H1 (cell line): Measurements from ENCODE around the gene XPNPEP1. TPM values are rescaled to one million over a fixed set of nuclear protein-coding genes. Genes with fewer than 3 reads are reported as not detected.

Source experiments
- CTCF ChIA-PET: fragments of 300-600 bp; sonication (Branson Sonifier 250); formaldehyde crosslinking; loops from one replicate; lab custom pipeline; 2021; ENCODE audit not compliant: partially characterized antibody; lab: Charles Lee
- POLR2A ChIA-PET: fragments of 300-600 bp; sonication (Branson Sonifier 250); formaldehyde crosslinking; loops from one replicate; lab custom pipeline; 2021; ENCODE audit warnings: inconsistent platforms; ENCODE audit not compliant: partially characterized antibody; lab: Charles Lee
- DNase-seq, 2 experiments: peaks; one replicate each; pipeline versions ENCODE4 v3.0.0 to v3.0.0-alpha.2; 2010 to 2022; ENCODE audit warnings: low spot score in 2 of 2, low read depth in 1 of 2, mixed read lengths in 1 of 2
- FAIRE-seq: peaks from 2 replicates; lab custom pipeline; 2011; peaks lifted over from hg19 to GRCh38; lab: Jason Lieb, UNC
- H2AFZ ChIP-seq: 2 replicates; pipeline ENCODE4 v1.8.1; 2012; ENCODE audit warnings: low read length, inconsistent platforms
- H2AK5ac ChIP-seq: 2 replicates; pipeline ENCODE4 v1.6.1; 2013; ENCODE audit warnings: low read depth, low read length
- H2BK120ac ChIP-seq: replicated peaks from 2 replicates; pipeline ENCODE3; 2013; ENCODE audit warnings: low read depth, low read length, inconsistent platforms
- H2BK12ac ChIP-seq: 2 replicates; pipeline ENCODE4 v1.6.1; 2013; ENCODE audit warnings: low read depth, low read length
- H2BK15ac ChIP-seq: 2 replicates; pipeline ENCODE4 v1.6.1; 2013; ENCODE audit warnings: low read length
- H2BK20ac ChIP-seq: 2 replicates; pipeline ENCODE4 v1.6.1; 2013; ENCODE audit warnings: low read length
- H2BK5ac ChIP-seq: 2 replicates; pipeline ENCODE4 v1.6.1; 2013; ENCODE audit warnings: low read depth, low read length
- H3K14ac ChIP-seq: 2 replicates; pipeline ENCODE4 v1.6.1; 2013; ENCODE audit warnings: inconsistent platforms; ENCODE audit not compliant: insufficient read length
- H3K18ac ChIP-seq: 2 replicates; pipeline ENCODE4 v1.6.1; 2013; ENCODE audit warnings: low read length; ENCODE audit errors: extremely low read depth
- H3K23ac ChIP-seq: 2 replicates; pipeline ENCODE4 v1.6.1; 2013; ENCODE audit warnings: inconsistent platforms; ENCODE audit not compliant: insufficient read length
- H3K23me2 ChIP-seq: 2 replicates; pipeline ENCODE4 v1.6.1; 2013; ENCODE audit warnings: low read depth, low read length
- H3K27ac ChIP-seq: 2 replicates; pipeline ENCODE4 v1.6.1; 2011; ENCODE audit warnings: low read depth, low read length, inconsistent platforms
- H3K27me3 ChIP-seq, 4 experiments: replicated peaks in 1 of 4; 1 replicate in 1 of 4; 2 replicates in 3 of 4; pipeline versions ENCODE4 v1.6.1 to v1.8.1; 2011 to 2013; ENCODE audit warnings: low read length in 3 of 4, mild to moderate bottlenecking in 3 of 4, inconsistent platforms in 2 of 4, mixed read lengths in 2 of 4, moderate library complexity in 1 of 4; ENCODE audit not compliant: control insufficient read depth in 3 of 4, insufficient read depth in 3 of 4; ENCODE audit errors: extremely low read depth in 1 of 4
- H3K36me3 ChIP-seq, 4 experiments: 2 replicates each; pipeline versions ENCODE4 v1.6.1 to v1.8.1; 2011 to 2013; ENCODE audit warnings: mild to moderate bottlenecking in 4 of 4, low read length in 3 of 4, moderate library complexity in 2 of 4, control low read depth in 1 of 4, inconsistent platforms in 1 of 4; ENCODE audit not compliant: insufficient read depth in 4 of 4, control insufficient read depth in 2 of 4
- H3K4ac ChIP-seq: replicated peaks from 2 replicates; pipeline ENCODE3; 2013; ENCODE audit warnings: low read length, low read depth, mixed read lengths, inconsistent platforms; ENCODE audit not compliant: insufficient read length
- H3K4me1 ChIP-seq, 4 experiments: replicated peaks in 1 of 4; 1 replicate in 1 of 4; 2 replicates in 3 of 4; pipeline versions ENCODE4 v1.6.1 to v1.8.1; 2011 to 2013; ENCODE audit warnings: low read length in 3 of 4, inconsistent platforms in 2 of 4, mixed read lengths in 1 of 4; ENCODE audit not compliant: insufficient read depth in 4 of 4, control insufficient read depth in 3 of 4
- H3K4me2 ChIP-seq, 2 experiments: 2 replicates each; pipeline versions ENCODE4 v1.6.1 to v1.8.1; 2011 to 2013; ENCODE audit warnings: low read depth in 2 of 2, low read length in 2 of 2, control low read depth in 1 of 2, inconsistent platforms in 1 of 2, mild to moderate bottlenecking in 1 of 2; ENCODE audit not compliant: insufficient read depth in 1 of 2
- H3K4me3 ChIP-seq, 4 experiments: fragments of 200-600, 300-600 bp in 1 of 4; sonication (generic), shearing (Covaris generic), sonication (Bioruptor Twin) in 1 of 4; 2 replicates each; pipeline versions ENCODE4 v1.5.1 to v1.8.1; 2011 to 2016; ENCODE audit warnings: low read length in 4 of 4, low read depth in 3 of 4, control low read depth in 2 of 4, inconsistent platforms in 2 of 4, mild to moderate bottlenecking in 2 of 4, mixed read lengths in 1 of 4, moderate library complexity in 1 of 4; ENCODE audit not compliant: insufficient read depth in 2 of 4; ENCODE audit errors: extremely low read depth in 1 of 4
- H3K56ac ChIP-seq: replicated peaks from 2 replicates; pipeline ENCODE3; 2013; ENCODE audit warnings: low read depth, mild to moderate bottlenecking, mixed read lengths, low read length, inconsistent platforms; ENCODE audit not compliant: insufficient read length
- H3K79me1 ChIP-seq: 2 replicates; pipeline ENCODE4 v1.6.1; 2013; ENCODE audit warnings: low read depth, low read length, control low read depth
- H3K79me2 ChIP-seq, 2 experiments: 2 replicates each; pipeline versions ENCODE4 v1.6.1 to v1.8.1; 2012 to 2013; ENCODE audit warnings: low read length in 2 of 2, mild to moderate bottlenecking in 2 of 2, inconsistent platforms in 1 of 2; ENCODE audit not compliant: insufficient read depth in 2 of 2, control insufficient read depth in 1 of 2
- H3K9ac ChIP-seq, 4 experiments: replicated peaks in 1 of 4; 1 replicate in 1 of 4; 2 replicates in 3 of 4; pipeline versions ENCODE4 v1.6.1 to v1.8.1; 2011 to 2013; ENCODE audit warnings: low read depth in 3 of 4, low read length in 3 of 4, control low read depth in 2 of 4, mild to moderate bottlenecking in 2 of 4, moderate library complexity in 2 of 4, inconsistent platforms in 1 of 4; ENCODE audit errors: extremely low read depth in 1 of 4
- H3K9me3 ChIP-seq, 2 experiments: 2 replicates each; pipeline versions ENCODE4 v1.6.1 to v1.8.1; 2012 to 2013; ENCODE audit warnings: mild to moderate bottlenecking in 2 of 2, moderate library complexity in 2 of 2, control low read depth in 1 of 2, inconsistent platforms in 1 of 2, low read depth in 1 of 2, low read length in 1 of 2, mixed read lengths in 1 of 2; ENCODE audit not compliant: insufficient read depth in 2 of 2
- H4K20me1 ChIP-seq, 2 experiments: replicated peaks in 1 of 2; 2 replicates each; pipeline versions ENCODE3 to v1.8.1; 2011 to 2013; ENCODE audit warnings: inconsistent platforms in 2 of 2, low read length in 2 of 2, mild to moderate bottlenecking in 1 of 2; ENCODE audit not compliant: insufficient read depth in 2 of 2, control insufficient read depth in 1 of 2
- H4K5ac ChIP-seq: 2 replicates; pipeline ENCODE4 v1.6.1; 2013; ENCODE audit warnings: low read length, low read depth, mixed read lengths, inconsistent platforms; ENCODE audit not compliant: insufficient read length
- H4K8ac ChIP-seq: 2 replicates; pipeline ENCODE4 v1.8.0; 2013; ENCODE audit warnings: mild to moderate bottlenecking, moderate library complexity, low read length, inconsistent platforms; ENCODE audit not compliant: insufficient read depth; ENCODE audit errors: extremely low read depth
- H4K91ac ChIP-seq: replicated peaks from 2 replicates; pipeline ENCODE3; 2013; ENCODE audit warnings: low read length, mixed read lengths, inconsistent platforms; ENCODE audit not compliant: insufficient read length
- CTBP2 ChIP-seq: IDR thresholded peaks from 2 replicates; pipeline ENCODE4 v1.7.0; 2011; ENCODE audit warnings: borderline replicate concordance, mild to moderate bottlenecking, moderate library complexity, mixed read lengths, low read length; ENCODE audit not compliant: insufficient read depth, insufficient read length
- NRF1 ChIP-seq: IDR thresholded peaks from 2 replicates; pipeline ENCODE4 v1.6.1; 2011; ENCODE audit warnings: mild to moderate bottlenecking, low read depth, low read length, improper control_type of control experiment
- WGBS, 2 experiments: shearing (Covaris generic) in 1 of 2; methylation state at CpG; one replicate each; pipeline versions ENCODE4 v1.1.6 to v1.1.7; 2013 to 2015; ENCODE audit warnings: low lambda C conversion rate in 2 of 2, mixed read lengths in 2 of 2, inconsistent platforms in 1 of 2, low coverage in 1 of 2, missing lambda C conversion rate in 1 of 2; ENCODE audit not compliant: insufficient replicate concordance in 2 of 2, insufficient coverage in 1 of 2, insufficient read length in 1 of 2; ENCODE audit errors: extremely low coverage in 1 of 2, missing lambda C conversion rate in 1 of 2; 5-methylcytosine and 5-hydroxymethylcytosine counted together
- polyA plus RNA-seq, 7 experiments: library from polyadenylated mRNA; depleted of rRNA in 3 of 7; stranded (reverse) in 5 of 7; unstranded in 2 of 7; fragments of >200 nt in 5 of 7; fragments of 200-250 nt in 2 of 7; gene quantifications; 1 replicate in 5 of 7; 2 replicates in 1 of 7; 4 replicates in 1 of 7; pipeline versions ENCODE4 v1.2.1 to v1.2.3, GENCODE V29; 2011 to 2013; ENCODE audit warnings: missing spikeins in 2 of 7, mixed read lengths in 2 of 7
- total RNA-seq: library from RNA; stranded (reverse); fragmentation: NEBNext Ultra II Directional; extraction: Animal tissue kit (Norgen Biotek cat#: 25700); gene quantifications from 2 replicates; pipeline ENCODE4 v1.2.1, GENCODE V29; 2021

XPNPEP1 gene
- total and polyA plus RNA-seq, 2 of the 8 experiments (the other 6 are each of a cell fraction or from before 2014, with no cell fraction given), result 61.1 to 201 TPM

DNA sequence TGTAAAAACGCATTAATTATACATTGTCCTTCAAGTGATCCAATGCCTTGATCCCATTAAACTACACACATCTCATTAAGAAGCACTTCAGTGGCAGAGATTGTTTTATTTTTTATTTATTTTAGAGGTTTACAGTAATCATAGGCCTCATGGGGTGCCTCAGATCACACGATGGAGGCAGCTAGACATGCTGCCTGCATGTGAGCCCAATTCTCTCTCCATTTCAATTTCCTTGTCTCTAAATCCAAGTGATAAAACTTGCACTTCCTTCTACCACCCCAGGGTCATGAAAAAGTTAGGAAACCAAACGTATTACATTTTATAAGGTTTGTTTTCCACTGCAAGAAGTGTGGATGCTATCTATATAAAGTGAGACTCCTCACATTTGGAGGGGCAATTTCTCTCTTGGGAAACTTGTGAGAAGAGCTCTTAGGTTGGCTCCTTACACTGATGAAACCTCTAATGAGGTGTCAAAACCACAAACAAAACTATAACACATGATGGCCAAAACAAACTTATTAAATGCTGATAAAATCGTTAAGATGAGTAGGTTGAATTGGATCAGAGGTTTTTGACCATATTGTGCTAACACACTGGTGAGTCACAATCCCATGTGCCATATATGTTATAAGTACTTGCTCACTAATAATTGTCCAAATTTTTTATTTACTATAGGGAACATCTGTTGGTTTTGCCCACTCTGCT is 22.3 kb upstream of the XPNPEP1 start:
- Histone ChIP-seq H2BK120ac (no peak overlapping the region), H3K9me3 (no peaks in the 10 kb centered on the region), H3K27ac (no peak overlapping the region), H4K8ac (no peak overlapping the region), H4K5ac (no peak overlapping the region), H2BK20ac (no peak overlapping the region), H4K20me1 (no peaks in the 10 kb centered on the region), H2AK5ac (no peak overlapping the region), H2BK5ac (no peak overlapping the region), H3K4ac (no peak overlapping the region), H3K14ac (no peak overlapping the region), H3K4me1 (no peaks in the 10 kb centered on the region), H3K79me2 (no peaks in the 10 kb centered on the region), H3K4me3 (no peak overlapping the region), H4K91ac (no peak overlapping the region), H3K79me1 (no peaks in the 10 kb centered on the region), H2BK12ac (no peak overlapping the region), H3K9ac (no peak overlapping the region), H3K4me2 (no peak overlapping the region), H3K56ac (no peak overlapping the region), H2AFZ (no peak overlapping the region), H2BK15ac (no peak overlapping the region), H3K18ac (no peak overlapping the region), H3K23me2 (no peaks in the 10 kb centered on the region), H3K23ac (no peak overlapping the region), H3K27me3 (no peaks in the 10 kb centered on the region), H3K36me3 (no peaks in the 10 kb centered on the region)
- no peak for DNase-seq
- no peak for FAIRE-seq
- ChIA-PET CTCF (interaction anchor here (1.1 kb wide), 1 partner anchor 9 kb away, joined by 5 read pairs; no protein-coding TSS in a partner anchor), POLR2A (interaction anchor here (2.1 kb wide), 1 partner anchor 11 kb away, joined by 6 read pairs; no protein-coding TSS in a partner anchor)
- 84% methylated on average over 4 of the region's 4 CpGs; no CpG with 5 or more reads in 1 of the 2 experiments for WGBS, 2 experiments
- TF ChIP-seq NRF1, result no peak
- no peak for TF ChIP-seq CTBP2
